Mucosa of descending colon (tissue), 3 donors: ENCODE data around the gene C11orf91. TPM values are rescaled to one million over a fixed set of nuclear protein-coding genes. Genes with fewer than 3 reads are reported as not detected.

ENCODE experiments used
- ATAC-seq: fragments of 200-7000 bp; cut with Tn5 transposase; one replicate; pipeline ENCODE4 v1.9.1; 2020; ENCODE audit warnings: mild to moderate bottlenecking, moderate library complexity
- DNase-seq, 3 donors: peaks; one replicate each; pipeline ENCODE4 v3.0.0-alpha.2; 2020
- H3K36me3 ChIP-seq: fragments of 200-600 bp; one replicate; pipeline ENCODE4 v1.8.0; 2021; ENCODE audit warnings: low read depth, mild to moderate bottlenecking
- H3K4me1 ChIP-seq: fragments of 200-600 bp; one replicate; pipeline ENCODE4 v1.8.0; 2021; ENCODE audit warnings: low read depth, mild to moderate bottlenecking
- H3K4me3 ChIP-seq: fragments of 200-600 bp; one replicate; pipeline ENCODE4 v1.8.0; 2021; ENCODE audit warnings: mild to moderate bottlenecking
- H3K9me3 ChIP-seq: fragments of 200-600 bp; one replicate; pipeline ENCODE4 v1.8.0; 2021; ENCODE audit warnings: mild to moderate bottlenecking
- CTCF ChIP-seq: fragments of 200-600 bp; IDR thresholded peaks from one replicate; pipeline ENCODE4 v1.8.0; 2022; ENCODE audit warnings: antibody characterized with exemption, mild to moderate bottlenecking
- intact Hi-C, 2 donors: fragments of 100-400 bp; cut with DNase I in 1 of 2; cut with micrococcal nuclease in 1 of 2; formaldehyde crosslinking; loops; one replicate each; pipeline versions ENCODE4 v1.11.0 to v1.11.1; 2022; cut with DNase I, micrococcal nuclease
- total RNA-seq, 3 donors: library from RNA; stranded (reverse); fragmentation: NEBNext Ultra II Directional in 2 of 3; extraction: Animal tissue kit (Norgen Biotek cat#: 25700) in 2 of 3; gene quantifications; one replicate each; pipeline versions ENCODE4 v1.2.1 to v1.2.4, GENCODE V29; 2021 to 2023
- donor health status: DM: no; HTN: no; CAD: no; lungs with moderate emphysema.
- donor health status: DM: no; HTN: no; CAD: no.
- donor health status: DM: no; HTN: yes; CAD: no.

Gene C11orf91
- total RNA-seq, 3 donors from 2014 or later: 0.51 to 0.70 (median 0.58) TPM

- ATAC-seq: peak; percentile 19
- DNase-seq: peak in 2 of 3 donors; percentile 46 to 51
- Histone ChIP-seq H3K4me1 (peaks cover 32% of the 10 kb centered on the region), H3K4me3 (no peak overlapping the region), H3K36me3 (no peaks in the 10 kb centered on the region), H3K9me3 (no peaks in the 10 kb centered on the region)
- intact Hi-C loops: no loop called here
- no peak for TF ChIP-seq CTCF
These were observed 3.2 kb upstream of the C11orf91 start for GRCh38 chr11:33703788-33704187.

GRCh38 chr11:33703234-33703633 is 2.6 kb upstream of the C11orf91 start:
- intact Hi-C loops: no loop called here
- peaks cover 32% of the 10 kb centered on the region for H3K4me1 ChIP-seq
- H3K36me3 ChIP-seq: no peaks in the 10 kb centered on the region
- peak in 1 of 3 donors; percentile 50 for DNase-seq
- no peak overlapping the region for H3K4me3 ChIP-seq
- ATAC-seq: peak; percentile 35
- TF ChIP-seq CTCF: no peak
- no peaks in the 10 kb centered on the region for H3K9me3 ChIP-seq

GRCh38 chr11:33701302-33702230 is 940 bp upstream of the C11orf91 start:
- DNase-seq: peak in 1 of 3 donors; percentile 49
- intact Hi-C loops: no loop called here

GRCh38 chr11:33700063-33700501 is 544 bp downstream of the C11orf91 start:
- H3K4me1 ChIP-seq: peaks cover 32% of the 10 kb centered on the region
- peak; percentile 57 to 74 (median 71) for DNase-seq
- ATAC-seq: no peak
- H3K9me3 ChIP-seq: no peaks in the 10 kb centered on the region
- TF ChIP-seq CTCF: no peak
- no peaks in the 10 kb centered on the region for H3K36me3 ChIP-seq
- no peak overlapping the region for H3K4me3 ChIP-seq
- intact Hi-C loops: no loop called here

More at GRCh38 chr11:33701302-33702230, 940 bp upstream of the C11orf91 start:
- Histone ChIP-seq H3K36me3 (no peaks in the 10 kb centered on the region), H3K4me3 (peak overlapping the region; percentile 27), H3K9me3 (no peaks in the 10 kb centered on the region), H3K4me1 (peaks cover 32% of the 10 kb centered on the region)
- TF ChIP-seq CTCF: no peak
- ATAC-seq: peak; percentile 1

- DNase-seq: peak in 2 of 3 donors; percentile 62 to 66
- Histone ChIP-seq H3K4me3 (no peak overlapping the region), H3K4me1 (peaks cover 31% of the 10 kb centered on the region), H3K36me3 (no peaks in the 10 kb centered on the region), H3K9me3 (no peaks in the 10 kb centered on the region)
- intact Hi-C loops: no loop called here
- no peak for TF ChIP-seq CTCF
- ATAC-seq: peak; percentile 54
These were observed 1.0 kb downstream of the C11orf91 start for GRCh38 chr11:33699515-33700062.
